PC-9 (cell line): Measurements from ENCODE around the gene EVI5L. TPM values are rescaled to one million over a fixed set of nuclear protein-coding genes. Genes with fewer than 3 reads are reported as not detected.
A peak's percentile ranks its signal among the peaks of the same experiment; 100 is the strongest.

ENCODE experiments used
- BruUV-seq: library from RNA; stranded (reverse); fragments of 400-500 nt; replicated peaks from 2 replicates; lab custom pipeline; 2021; lab: Mats Ljungman, UMichigan
- CTCF ChIA-PET: fragments of 300-600 bp; sonication (Branson Sonifier 250); formaldehyde crosslinking; loops from one replicate; lab custom pipeline; 2022; ENCODE audit warnings: antibody characterized with exemption; lab: Charles Lee
- POLR2A ChIA-PET: fragments of 300-600 bp; sonication (Branson Sonifier 250); formaldehyde crosslinking; loops from one replicate; lab custom pipeline; 2022; ENCODE audit warnings: antibody characterized with exemption; ENCODE audit not compliant: unreplicated experiment; lab: Charles Lee
- DNase-seq, 2 experiments: peaks; one replicate each; pipeline versions ENCODE4 v3.0.0 to v3.0.0-alpha.2; 2015 to 2022; ENCODE audit warnings: mixed read lengths in 1 of 2
- H2AFZ ChIP-seq: fragments of 200-600 bp; sonication (generic); 2 replicates; pipeline ENCODE4 v1.8.1; 2017; ENCODE audit warnings: antibody characterized with exemption
- H3F3A ChIP-seq: fragments of 200-600 bp; sonication (generic); 2 replicates; pipeline ENCODE4 v1.8.1; 2017; ENCODE audit warnings: antibody characterized with exemption, mild to moderate bottlenecking, low read depth; ENCODE audit not compliant: insufficient read depth
- H3K27ac ChIP-seq: fragments of 200-600 bp; sonication (generic); 2 replicates; pipeline ENCODE4 v1.6.1; 2016; ENCODE audit warnings: mixed run types
- H3K27me3 ChIP-seq: fragments of 200-600 bp; sonication (generic); 2 replicates; pipeline ENCODE4 v1.6.1; 2016; ENCODE audit warnings: low read depth, mixed run types; ENCODE audit not compliant: insufficient read depth
- H3K36me3 ChIP-seq: fragments of 200-600 bp; sonication (generic); 2 replicates; pipeline ENCODE4 v1.6.1; 2016; ENCODE audit warnings: low read depth, mixed run types
- H3K4me1 ChIP-seq: fragments of 200-600 bp; sonication (generic); replicated peaks from 2 replicates; pipeline ENCODE4 v1.6.1; 2016; ENCODE audit warnings: mixed run types; ENCODE audit not compliant: insufficient read depth
- H3K4me2 ChIP-seq: fragments of 200-600 bp; sonication (generic); 2 replicates; pipeline ENCODE4 v1.6.1; 2017; ENCODE audit warnings: mixed run types
- H3K4me3 ChIP-seq: fragments of 200-600 bp; sonication (generic); 2 replicates; pipeline ENCODE4 v1.6.1; 2016; ENCODE audit warnings: mixed run types
- H3K79me2 ChIP-seq: fragments of 200-600 bp; sonication (generic); 2 replicates; pipeline ENCODE4 v1.6.1; 2017; ENCODE audit warnings: low read depth, mixed run types
- H3K9me2 ChIP-seq: fragments of 200-600 bp; sonication (generic); 2 replicates; pipeline ENCODE4 v1.8.1; 2017; ENCODE audit warnings: mild to moderate bottlenecking; ENCODE audit not compliant: insufficient read depth
- H3K9me3 ChIP-seq: fragments of 200-600 bp; sonication (generic); 2 replicates; pipeline ENCODE4 v1.8.1; 2016; ENCODE audit warnings: low read depth; ENCODE audit not compliant: insufficient read depth
- H4K20me1 ChIP-seq: fragments of 200-600 bp; sonication (generic); 2 replicates; pipeline ENCODE4 v1.8.1; 2017; ENCODE audit not compliant: insufficient read depth
- EZH2 ChIP-seq: fragments of 200-600 bp; sonication (generic); IDR thresholded peaks from 2 replicates; pipeline ENCODE4 v1.8.0; 2017; ENCODE audit warnings: antibody characterized with exemption, low read depth
- intact Hi-C: fragments of 100-400 bp; cut with micrococcal nuclease; formaldehyde crosslinking; loops from one replicate; pipeline ENCODE4 v1.10.0; 2022; ENCODE audit not compliant: unreplicated experiment
- total RNA-seq: library from RNA; stranded (reverse); gene quantifications from 2 replicates; pipeline ENCODE4 v1.2.3, GENCODE V29; 2021
- TF ChIP-seq, protein P1 (sequence below): fragments of 200-600 bp; sonication (generic); conservative IDR thresholded peaks from 2 replicates; pipeline ENCODE4 v1.6.1; 2017; ENCODE audit warnings: mixed run types, antibody characterized with exemption, mild to moderate bottlenecking, moderate library complexity

The EVI5L gene
- total RNA-seq, 1 experiment from 2014 or later: 19.2 TPM

DNA sequence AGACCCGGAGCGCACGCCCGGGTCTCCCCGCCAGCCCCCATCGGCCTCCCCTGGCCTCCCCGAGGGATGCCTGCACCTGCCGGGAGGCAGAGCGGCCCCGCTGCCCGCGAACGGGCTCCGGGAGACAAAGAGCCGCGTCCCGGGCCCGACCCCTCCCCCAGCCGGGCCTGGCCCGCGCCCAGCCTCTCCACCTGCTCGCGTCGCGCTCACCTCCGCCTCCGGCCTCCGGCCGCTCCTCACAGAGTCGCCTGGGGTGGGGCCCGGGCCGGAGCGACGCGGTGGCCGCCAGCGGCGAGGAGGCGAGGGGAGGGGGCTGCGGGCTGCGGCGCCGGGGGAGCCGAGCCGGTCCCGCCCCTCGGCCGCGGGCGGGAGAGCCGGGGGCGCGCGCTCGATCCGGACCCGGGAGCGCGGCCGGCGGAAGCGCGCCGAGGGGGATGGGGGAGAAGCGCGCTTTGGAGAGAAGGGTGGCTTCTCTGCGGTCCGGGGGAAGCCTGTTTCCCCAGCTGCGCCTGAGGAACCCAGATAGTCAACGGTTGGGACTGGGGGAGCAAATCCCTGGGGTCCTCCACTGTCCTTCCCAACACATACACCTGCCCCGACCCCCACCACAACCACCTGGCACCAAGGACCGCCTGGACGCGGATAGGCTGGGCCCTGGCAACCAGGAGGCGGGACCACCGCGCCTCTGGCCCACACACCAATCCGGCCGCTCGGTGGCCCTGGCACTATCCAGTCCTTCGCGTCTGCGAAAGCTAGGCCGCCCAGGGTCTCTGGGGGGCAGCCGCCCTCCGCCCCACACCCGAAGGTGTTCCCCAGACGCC lies 44.3 kb downstream of the EVI5L start, which contains the start of gene PRR36:
TSS of gene PRR36 (minus strand) at position 315 of the 821 bp plus-strand sequence. CDS start 701 bp downstream, outside the sequence.
- no peaks in the 10 kb centered on the region for H3K36me3 ChIP-seq
- H3K9me2 ChIP-seq: no peaks in the 10 kb centered on the region
- peak within 1 kb of the TSS; percentile 75 for H2AFZ ChIP-seq
- peaks cover 43% of the 10 kb centered on the region for H3F3A ChIP-seq
- intact Hi-C loops: no loop called here
- H3K27ac ChIP-seq: no peak within 1 kb of the TSS
- ChIA-PET POLR2A (interaction anchor here (1.0 kb wide), 1 partner anchor 29 kb away, joined by 4 read pairs; the partner anchor contains the start of gene MAP2K7), CTCF (interaction anchor here (0.6 kb wide), 1 partner anchor 15 kb away, joined by 10 read pairs; no protein-coding TSS in a partner anchor)
- no peaks in the 10 kb centered on the region for H3K9me3 ChIP-seq
- H3K4me3 ChIP-seq: peak within 1 kb of the TSS; percentile 71
- H3K4me2 ChIP-seq: peak within 1 kb of the TSS; percentile 79
- peaks cover 20% of the 10 kb centered on the region for H3K4me1 ChIP-seq
- BruUV-seq: no TSS peak
- no peaks in the 10 kb centered on the region for H3K79me2 ChIP-seq
- H3K27me3 ChIP-seq: no peaks in the 10 kb centered on the region
- no peaks in the 10 kb centered on the region for H4K20me1 ChIP-seq
- DNase-seq: peak; percentile 55 to 76
- TF ChIP-seq, protein P1, sequence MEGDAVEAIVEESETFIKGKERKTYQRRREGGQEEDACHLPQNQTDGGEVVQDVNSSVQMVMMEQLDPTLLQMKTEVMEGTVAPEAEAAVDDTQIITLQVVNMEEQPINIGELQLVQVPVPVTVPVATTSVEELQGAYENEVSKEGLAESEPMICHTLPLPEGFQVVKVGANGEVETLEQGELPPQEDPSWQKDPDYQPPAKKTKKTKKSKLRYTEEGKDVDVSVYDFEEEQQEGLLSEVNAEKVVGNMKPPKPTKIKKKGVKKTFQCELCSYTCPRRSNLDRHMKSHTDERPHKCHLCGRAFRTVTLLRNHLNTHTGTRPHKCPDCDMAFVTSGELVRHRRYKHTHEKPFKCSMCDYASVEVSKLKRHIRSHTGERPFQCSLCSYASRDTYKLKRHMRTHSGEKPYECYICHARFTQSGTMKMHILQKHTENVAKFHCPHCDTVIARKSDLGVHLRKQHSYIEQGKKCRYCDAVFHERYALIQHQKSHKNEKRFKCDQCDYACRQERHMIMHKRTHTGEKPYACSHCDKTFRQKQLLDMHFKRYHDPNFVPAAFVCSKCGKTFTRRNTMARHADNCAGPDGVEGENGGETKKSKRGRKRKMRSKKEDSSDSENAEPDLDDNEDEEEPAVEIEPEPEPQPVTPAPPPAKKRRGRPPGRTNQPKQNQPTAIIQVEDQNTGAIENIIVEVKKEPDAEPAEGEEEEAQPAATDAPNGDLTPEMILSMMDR: no peak
- TF ChIP-seq EZH2: no peak

DNA sequence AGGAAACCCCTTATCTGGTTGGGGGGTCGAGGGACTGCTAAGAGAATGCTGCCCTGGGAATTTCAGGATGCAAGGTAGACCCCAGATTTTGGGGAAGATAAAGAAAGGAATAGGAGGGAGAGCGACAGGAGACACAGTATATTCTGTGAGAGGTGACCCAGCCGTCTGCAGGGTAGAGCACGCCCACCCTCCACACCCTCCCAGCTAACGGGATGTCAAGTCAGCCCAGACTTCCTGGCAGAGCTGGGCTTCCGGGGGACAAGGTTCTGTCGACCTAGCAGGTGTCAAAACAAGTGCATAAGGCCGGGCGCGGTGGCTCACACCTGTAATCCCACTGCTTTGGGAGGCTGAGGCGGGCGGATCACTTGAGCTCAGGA lies 44.9 kb downstream of the EVI5L start:
- TF ChIP-seq, protein P1: no peak; the same call in 1 of the 2 replicates
- no peak for TF ChIP-seq EZH2
- BruUV-seq: no TSS peak
- H3K27me3 ChIP-seq: no peaks in the 10 kb centered on the region
- H3K4me2 ChIP-seq: peak overlapping the region; percentile 79
- no peaks in the 10 kb centered on the region for H3K9me2 ChIP-seq
- peak overlapping the region; percentile 71 for H3K4me3 ChIP-seq
- H3K4me1 ChIP-seq: peaks cover 20% of the 10 kb centered on the region
- no peaks in the 10 kb centered on the region for H3K36me3 ChIP-seq
- H3K79me2 ChIP-seq: no peaks in the 10 kb centered on the region
- DNase-seq: no peak
- no peaks in the 10 kb centered on the region for H3K9me3 ChIP-seq
- POLR2A ChIA-PET: interaction anchor here (1.0 kb wide), 1 partner anchor 29 kb away, joined by 4 read pairs; the partner anchor contains the start of gene MAP2K7
- peak overlapping the region; percentile 75 for H2AFZ ChIP-seq
- no peaks in the 10 kb centered on the region for H4K20me1 ChIP-seq
- intact Hi-C loops: no loop called here
- CTCF ChIA-PET: interaction anchor here (0.6 kb wide), 2 partner anchors 14 to 54 kb away, joined by 4 to 10 read pairs; no protein-coding TSS in a partner anchor
- peaks cover 43% of the 10 kb centered on the region for H3F3A ChIP-seq
- H3K27ac ChIP-seq: no peak overlapping the region

DNA sequence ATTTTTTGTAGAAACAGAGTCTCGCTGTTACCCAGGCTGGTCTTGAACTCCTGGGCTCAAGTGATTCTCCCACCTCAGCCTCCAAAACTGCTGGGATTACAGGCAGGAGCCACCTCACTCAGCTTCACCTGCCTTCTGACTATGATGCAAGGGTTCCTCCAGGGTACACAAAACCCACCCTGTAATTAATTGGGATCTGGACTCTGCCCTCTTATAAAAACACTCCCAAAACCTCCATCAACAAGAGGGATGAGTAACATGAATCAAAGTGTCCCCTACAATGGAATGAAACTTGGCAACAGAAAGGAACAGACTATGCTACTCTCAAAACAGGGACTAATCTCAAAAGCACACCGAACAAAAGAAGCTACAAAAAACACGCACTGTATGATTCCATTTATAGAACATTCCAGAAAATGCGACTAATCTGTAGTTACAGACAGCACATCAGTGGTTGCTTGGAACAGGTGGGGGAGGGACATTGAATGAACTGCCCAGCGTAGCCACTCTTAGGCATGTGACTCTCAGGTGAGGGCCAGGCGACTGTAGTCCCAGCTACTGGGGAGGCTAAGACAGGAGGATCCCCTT lies 47.3 kb downstream of the EVI5L start:
- Histone ChIP-seq H3K9me3 (no peaks in the 10 kb centered on the region), H3K9me2 (no peaks in the 10 kb centered on the region), H3K79me2 (no peaks in the 10 kb centered on the region), H3K4me3 (no peak overlapping the region), H3K4me1 (peaks cover 8% of the 10 kb centered on the region; the same call in 1 of the 2 replicates), H2AFZ (no peak overlapping the region), H4K20me1 (no peaks in the 10 kb centered on the region), H3K27me3 (no peaks in the 10 kb centered on the region), H3K36me3 (no peaks in the 10 kb centered on the region), H3K4me2 (no peak overlapping the region), H3K27ac (no peak overlapping the region), H3F3A (peaks cover 36% of the 10 kb centered on the region; the same call in 1 of the 2 replicates)
- no peak for DNase-seq
- intact Hi-C loops: no loop called here
- BruUV-seq: no TSS peak
- ChIA-PET CTCF (no interaction called here), POLR2A (interaction anchor here (0.6 kb wide), 2 partner anchors 25 to 43 kb away, joined by 3 to 5 read pairs; no protein-coding TSS in a partner anchor)
- TF ChIP-seq, protein P1: no peak
- TF ChIP-seq EZH2: no peak
